EH (cell line): ENCODE measurements around the gene MT1G.
"Not testable (repeated sequence)": the region's sequence is repeated elsewhere in the genome, so short reads cannot be mapped to it uniquely, and the experiment has no call there.

Source experiments
- DNase-seq: peaks from one replicate; pipeline ENCODE4 v3.0.0-alpha.2; 2015; ENCODE audit warnings: low read depth

MT1G gene

GRCh38 chr16:56665286-56666261 is 2.3 kb downstream of the MT1G start:
- DNase-seq: not testable (repeated sequence)

- DNase-seq: no peak
These were observed 3.4 kb downstream of the MT1G start for GRCh38 chr16:56664506-56664905.

- DNase-seq: no peak
These were observed 5.2 kb downstream of the MT1G start for GRCh38 chr16:56662357-56663354.

- DNase-seq: no peak
These were observed 9.5 kb downstream of the MT1G start for GRCh38 chr16:56658327-56658875.

- DNase-seq: peak; percentile 65
These were observed 10.1 kb downstream of the MT1G start, which contains the start of gene MT1F for GRCh38 chr16:56657555-56658326. MT1F (plus strand) TSS chr16:56657959; CDS start chr16:56658059, 100 bp downstream.

GRCh38 chr16:56653218-56653617 is 14.6 kb downstream of the MT1G start:
- DNase-seq: no peak

- no peak for DNase-seq
These were observed 15.3 kb downstream of the MT1G start for GRCh38 chr16:56652600-56652999.

GRCh38 chr16:56651586-56651985 is 16.3 kb downstream of the MT1G start, which contains the start of gene MT1B:
MT1B (plus strand) TSS chr16:56651886; CDS start chr16:56651954, 68 bp downstream.
- no peak for DNase-seq

- DNase-seq: no peak
These were observed 18.0 kb downstream of the MT1G start for GRCh38 chr16:56649820-56650219.

- DNase-seq: no peak
These were observed 18.6 kb downstream of the MT1G start for GRCh38 chr16:56649271-56649670.

GRCh38 chr16:56647641-56648431 is 20.0 kb downstream of the MT1G start:
- no peak for DNase-seq

- no peak for DNase-seq
These were observed 22.0 kb downstream of the MT1G start for GRCh38 chr16:56645838-56646237.

- DNase-seq: no peak
These were observed 22.6 kb downstream of the MT1G start for GRCh38 chr16:56645311-56645710.

GRCh38 chr16:56643833-56644232 is 24.0 kb downstream of the MT1G start:
- DNase-seq: no peak

GRCh38 chr16:56643080-56643778 is 24.6 kb downstream of the MT1G start:
- peak; percentile 58 for DNase-seq

- no peak for DNase-seq
These were observed 26.7 kb downstream of the MT1G start for GRCh38 chr16:56641166-56641565.

GRCh38 chr16:56640076-56640475 is 27.8 kb downstream of the MT1G start:
- no peak for DNase-seq

- DNase-seq: no peak
These were observed 28.8 kb downstream of the MT1G start for GRCh38 chr16:56639045-56639444.
